HPDE6-E6E7 (cell line): Measurements from ENCODE around the gene JARID2.

ENCODE experiments used
- DNase-seq: peaks from one replicate; pipeline ENCODE4 v3.0.0; 2011; ENCODE audit warnings: missing footprints; ENCODE audit errors: extremely low spot score

JARID2 gene

GRCh38 chr6:15355683-15356099 is 109.8 kb downstream of the JARID2 start:
- no peak for DNase-seq

GRCh38 chr6:15356179-15356578 is 110.3 kb downstream of the JARID2 start:
- DNase-seq, result no peak

- no peak for DNase-seq
Measured at GRCh38 chr6:15356937-15357336, 111.1 kb downstream of the JARID2 start.

GRCh38 chr6:15357782-15358181 is 111.9 kb downstream of the JARID2 start:
- no peak for DNase-seq

- DNase-seq, result no peak
Measured at GRCh38 chr6:15358579-15359327, 112.9 kb downstream of the JARID2 start.

- DNase-seq, result no peak
Measured at GRCh38 chr6:15359335-15359862, 113.5 kb downstream of the JARID2 start.

GRCh38 chr6:15360300-15360699 is 114.4 kb downstream of the JARID2 start:
- no peak for DNase-seq

- no peak for DNase-seq
Measured at GRCh38 chr6:15361197-15361596, 115.3 kb downstream of the JARID2 start.

- no peak for DNase-seq
Measured at GRCh38 chr6:15362274-15363160, 116.6 kb downstream of the JARID2 start.

- no peak for DNase-seq
Measured at GRCh38 chr6:15363164-15363522, 117.3 kb downstream of the JARID2 start.

- DNase-seq, result no peak
Measured at GRCh38 chr6:15363523-15364400, 117.9 kb downstream of the JARID2 start.

GRCh38 chr6:15364401-15365037 is 118.7 kb downstream of the JARID2 start:
- no peak for DNase-seq

- peak; percentile 76 for DNase-seq
Measured at GRCh38 chr6:15365273-15365687, 119.4 kb downstream of the JARID2 start.

- no peak for DNase-seq
Measured at GRCh38 chr6:15366003-15366535, 120.2 kb downstream of the JARID2 start.

GRCh38 chr6:15366879-15367278 is 121.0 kb downstream of the JARID2 start:
- DNase-seq, result no peak

- DNase-seq, result no peak
Measured at GRCh38 chr6:15368186-15368585, 122.3 kb downstream of the JARID2 start.

GRCh38 chr6:15368873-15369272 is 123.0 kb downstream of the JARID2 start:
- DNase-seq, result no peak

GRCh38 chr6:15369838-15370237 is 124.0 kb downstream of the JARID2 start:
- no peak for DNase-seq

GRCh38 chr6:15370733-15371671 is 125.1 kb downstream of the JARID2 start:
- DNase-seq, result peak; percentile 42

- DNase-seq, result no peak
Measured at GRCh38 chr6:15372932-15373331, 127.1 kb downstream of the JARID2 start.
